Thyroid gland (tissue), 4 donors: ENCODE results near the gene CCDC126.

ENCODE experiments used
- CTCF ChIP-seq, 6 experiments: fragments of 200-600 bp in 3 of 6; fragments of 450-650 bp in 3 of 6; sonication (generic) in 3 of 6; IDR thresholded peaks; one replicate each; pipeline ENCODE4 v1.5.1; 2016 to 2019; ENCODE audit warnings: antibody characterized with exemption in 6 of 6, mild to moderate bottlenecking in 2 of 6, inconsistent platforms in 1 of 6, moderate library complexity in 1 of 6
- POLR2A ChIP-seq, 2 donors: fragments of 450-650 bp; IDR thresholded peaks; one replicate each; pipeline ENCODE4 v1.6.1; 2017; ENCODE audit warnings: antibody characterized with exemption in 2 of 2, mild to moderate bottlenecking in 2 of 2, moderate library complexity in 1 of 2

GRCh38 chr7:23664122-23664521 is 66.9 kb downstream of the CCDC126 start:
- TF ChIP-seq CTCF (IDR thresholded peaks at IDR 0.05) (no peak), POLR2A (IDR thresholded peaks at IDR 0.05) (no peak)
